GM06990 (cell line): ENCODE measurements around the gene AKT3.

ENCODE experiments used
- DNase-seq: peaks from one replicate; pipeline ENCODE4 v3.0.0-alpha.2; 2011; ENCODE audit not compliant: insufficient read length; ENCODE audit errors: extremely low read depth
- H3K27me3 ChIP-seq: replicated peaks from 2 replicates; pipeline ENCODE4 v1.6.0; 2011; ENCODE audit warnings: low read length; ENCODE audit not compliant: control insufficient read depth, insufficient read depth
- H3K36me3 ChIP-seq: 2 replicates; pipeline ENCODE4 v1.5.1; 2011; ENCODE audit warnings: low read length; ENCODE audit not compliant: control insufficient read depth, insufficient read depth
- H3K4me3 ChIP-seq: replicated peaks from 2 replicates; pipeline ENCODE4 v1.5.1; 2011; ENCODE audit warnings: low read depth, mild to moderate bottlenecking, control low read depth, low read length
- TF ChIP-seq, protein P1 (sequence below): IDR thresholded peaks from 2 replicates; pipeline ENCODE4 v1.5.1; 2011; ENCODE audit warnings: low read length, control low read depth, mild to moderate bottlenecking, inconsistent platforms; ENCODE audit not compliant: insufficient read depth, poor library complexity, severe bottlenecking

AKT3 gene

DNA sequence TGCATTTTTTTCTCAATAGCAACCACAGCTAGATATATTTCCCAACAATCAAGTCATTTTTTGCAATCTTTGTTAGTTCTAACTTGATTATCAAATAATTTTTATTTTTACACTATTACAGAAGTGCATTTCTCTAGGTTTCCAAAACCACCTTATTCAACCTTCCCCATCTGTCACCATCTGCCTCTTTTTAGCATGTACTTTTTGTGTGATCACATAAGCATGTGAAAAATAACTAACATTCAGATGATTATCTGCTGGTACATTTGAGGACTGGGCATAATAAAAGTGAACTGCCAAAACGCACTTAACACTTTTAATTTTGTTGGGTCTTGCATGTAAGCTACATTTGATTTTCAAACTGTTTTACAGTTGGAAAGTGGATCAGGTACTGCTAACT, 291.5 kb downstream of the AKT3 start:
- H3K36me3 ChIP-seq, result no peaks in the 10 kb centered on the region
- H3K4me3 ChIP-seq, result no peak overlapping the region
- H3K27me3 ChIP-seq, result no peaks in the 10 kb centered on the region
- TF ChIP-seq, protein P1, sequence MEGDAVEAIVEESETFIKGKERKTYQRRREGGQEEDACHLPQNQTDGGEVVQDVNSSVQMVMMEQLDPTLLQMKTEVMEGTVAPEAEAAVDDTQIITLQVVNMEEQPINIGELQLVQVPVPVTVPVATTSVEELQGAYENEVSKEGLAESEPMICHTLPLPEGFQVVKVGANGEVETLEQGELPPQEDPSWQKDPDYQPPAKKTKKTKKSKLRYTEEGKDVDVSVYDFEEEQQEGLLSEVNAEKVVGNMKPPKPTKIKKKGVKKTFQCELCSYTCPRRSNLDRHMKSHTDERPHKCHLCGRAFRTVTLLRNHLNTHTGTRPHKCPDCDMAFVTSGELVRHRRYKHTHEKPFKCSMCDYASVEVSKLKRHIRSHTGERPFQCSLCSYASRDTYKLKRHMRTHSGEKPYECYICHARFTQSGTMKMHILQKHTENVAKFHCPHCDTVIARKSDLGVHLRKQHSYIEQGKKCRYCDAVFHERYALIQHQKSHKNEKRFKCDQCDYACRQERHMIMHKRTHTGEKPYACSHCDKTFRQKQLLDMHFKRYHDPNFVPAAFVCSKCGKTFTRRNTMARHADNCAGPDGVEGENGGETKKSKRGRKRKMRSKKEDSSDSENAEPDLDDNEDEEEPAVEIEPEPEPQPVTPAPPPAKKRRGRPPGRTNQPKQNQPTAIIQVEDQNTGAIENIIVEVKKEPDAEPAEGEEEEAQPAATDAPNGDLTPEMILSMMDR, result no peak
- DNase-seq, result no peak

DNA sequence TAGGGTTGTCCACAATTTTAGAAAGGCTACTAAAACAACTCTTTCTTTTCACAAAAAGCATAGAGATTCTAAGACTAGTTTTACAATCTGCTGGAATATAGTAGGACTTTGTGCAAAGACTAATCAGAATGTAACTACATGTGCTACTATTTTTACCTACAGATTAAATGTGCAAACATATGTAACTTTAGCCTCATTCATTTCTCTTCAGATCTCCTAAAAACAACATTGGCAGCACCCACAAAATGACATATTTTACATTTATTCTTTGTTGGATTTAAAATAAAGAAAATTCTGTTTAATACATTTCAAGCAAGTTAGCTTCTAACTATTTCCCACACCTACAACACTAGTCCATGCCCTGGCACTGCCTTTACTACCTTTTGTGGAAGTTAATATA, 292.2 kb downstream of the AKT3 start:
- TF ChIP-seq, protein P1, result no peak
- Histone ChIP-seq H3K36me3 (no peaks in the 10 kb centered on the region), H3K27me3 (no peaks in the 10 kb centered on the region), H3K4me3 (no peak overlapping the region)
- no peak for DNase-seq

- DNase-seq, result no peak
- H3K27me3 ChIP-seq, result no peaks in the 10 kb centered on the region
- TF ChIP-seq, protein P1, result no peak
- no peaks in the 10 kb centered on the region for H3K36me3 ChIP-seq
- no peak overlapping the region for H3K4me3 ChIP-seq
These were observed 295.4 kb downstream of the AKT3 start for GRCh38 chr1:243554686-243555085.

- Histone ChIP-seq H3K36me3 (no peaks in the 10 kb centered on the region), H3K4me3 (no peak overlapping the region), H3K27me3 (no peaks in the 10 kb centered on the region)
- no peak for DNase-seq
- TF ChIP-seq, protein P1, result no peak
These were observed 297.0 kb downstream of the AKT3 start for GRCh38 chr1:243553090-243553489.

DNA sequence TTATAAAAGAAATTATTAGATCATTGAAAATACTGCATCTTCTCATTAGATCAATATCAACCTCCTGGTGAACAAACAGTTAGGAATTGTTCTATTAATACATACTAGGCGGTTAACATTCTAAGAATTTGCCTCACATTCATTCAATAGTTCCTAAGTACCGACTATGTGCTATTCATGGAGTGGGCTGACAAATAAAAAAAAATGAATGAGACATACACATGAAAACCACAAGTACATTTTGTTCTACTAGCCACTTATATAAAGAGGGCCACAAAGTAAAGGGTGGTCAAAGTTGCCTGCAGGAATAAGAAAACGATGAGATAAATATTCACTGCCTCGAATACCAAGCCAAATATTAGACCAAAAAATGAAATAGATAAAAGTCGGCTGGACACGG, 299.8 kb downstream of the AKT3 start:
- DNase-seq, result no peak
- H3K36me3 ChIP-seq, result no peaks in the 10 kb centered on the region
- H3K27me3 ChIP-seq, result no peaks in the 10 kb centered on the region
- H3K4me3 ChIP-seq, result no peak overlapping the region
- TF ChIP-seq, protein P1, result no peak

- TF ChIP-seq, protein P1, result no peak
- Histone ChIP-seq H3K27me3 (no peaks in the 10 kb centered on the region), H3K4me3 (no peak overlapping the region), H3K36me3 (no peaks in the 10 kb centered on the region)
- no peak for DNase-seq
These were observed 300.3 kb downstream of the AKT3 start for GRCh38 chr1:243549791-243550190.
